ENCODE measurements around the gene TCAF1.

DNA sequence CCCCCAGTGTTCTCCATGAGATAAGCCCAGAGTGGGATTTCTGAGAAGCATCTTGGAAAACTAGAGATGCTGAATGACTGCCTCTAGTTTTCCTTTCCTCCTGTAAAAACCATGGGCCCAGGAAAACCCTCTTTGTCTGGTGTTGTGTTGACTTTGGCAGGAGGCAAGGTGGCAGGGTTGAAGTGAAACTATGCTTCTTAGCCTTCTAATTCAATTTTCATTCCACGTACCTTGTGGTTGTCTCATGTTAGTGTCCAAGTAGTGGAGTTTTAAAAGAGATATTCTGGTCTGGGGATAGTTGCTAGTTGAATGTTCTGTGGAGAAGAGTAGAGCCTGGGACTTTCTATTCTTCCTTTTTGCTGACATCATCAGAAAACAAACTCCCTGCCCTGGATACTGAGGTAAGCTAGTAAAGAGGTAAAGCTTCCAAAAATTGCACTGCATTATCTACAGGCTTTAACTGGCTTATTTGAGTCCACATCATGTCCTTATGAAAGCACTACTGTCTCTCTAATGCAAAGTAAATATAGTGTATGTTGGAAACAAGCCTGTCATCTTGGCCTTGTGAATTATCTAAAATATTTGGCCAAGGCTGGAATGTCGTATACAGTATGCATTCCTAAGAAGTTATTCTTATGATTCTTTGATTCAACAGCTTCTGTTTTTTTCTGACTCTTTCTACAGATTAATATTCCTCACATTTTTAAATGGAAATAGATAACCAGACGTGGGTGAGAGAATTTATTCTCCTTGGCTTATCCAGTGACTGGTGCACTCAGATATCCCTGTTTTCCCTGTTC lies 32.8 kb upstream of the TCAF1 start, which contains the start of gene OR2F2:
- TF ChIP-seq, protein P1, sequence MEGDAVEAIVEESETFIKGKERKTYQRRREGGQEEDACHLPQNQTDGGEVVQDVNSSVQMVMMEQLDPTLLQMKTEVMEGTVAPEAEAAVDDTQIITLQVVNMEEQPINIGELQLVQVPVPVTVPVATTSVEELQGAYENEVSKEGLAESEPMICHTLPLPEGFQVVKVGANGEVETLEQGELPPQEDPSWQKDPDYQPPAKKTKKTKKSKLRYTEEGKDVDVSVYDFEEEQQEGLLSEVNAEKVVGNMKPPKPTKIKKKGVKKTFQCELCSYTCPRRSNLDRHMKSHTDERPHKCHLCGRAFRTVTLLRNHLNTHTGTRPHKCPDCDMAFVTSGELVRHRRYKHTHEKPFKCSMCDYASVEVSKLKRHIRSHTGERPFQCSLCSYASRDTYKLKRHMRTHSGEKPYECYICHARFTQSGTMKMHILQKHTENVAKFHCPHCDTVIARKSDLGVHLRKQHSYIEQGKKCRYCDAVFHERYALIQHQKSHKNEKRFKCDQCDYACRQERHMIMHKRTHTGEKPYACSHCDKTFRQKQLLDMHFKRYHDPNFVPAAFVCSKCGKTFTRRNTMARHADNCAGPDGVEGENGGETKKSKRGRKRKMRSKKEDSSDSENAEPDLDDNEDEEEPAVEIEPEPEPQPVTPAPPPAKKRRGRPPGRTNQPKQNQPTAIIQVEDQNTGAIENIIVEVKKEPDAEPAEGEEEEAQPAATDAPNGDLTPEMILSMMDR (IDR thresholded peaks at IDR 0.05; ENCODE audit: low read depth, low read length, poor library complexity, severe bottlenecking), result no peak
- TF ChIP-seq EZH2phosphoT487 (IDR thresholded peaks at IDR 0.05; ENCODE audit: borderline replicate concordance, low read length), result no peak
